ENCODE results near the gene ESRRB.

The ESRRB gene

GRCh38 chr14:76488551-76488950 lies 112.6 kb downstream of the ESRRB start:
- H3K27ac ChIP-seq: no peak overlapping the region
- no peak overlapping the region for H3K4me3 ChIP-seq

GRCh38 chr14:76489667-76490066 lies 113.7 kb downstream of the ESRRB start:
- H3K4me3 ChIP-seq: no peak overlapping the region

GRCh38 chr14:76490111-76490510 lies 114.2 kb downstream of the ESRRB start:
- H3K27ac ChIP-seq: no peak overlapping the region
- H3K4me3 ChIP-seq: no peak overlapping the region

More at GRCh38 chr14:76489667-76490066, 113.7 kb downstream of the ESRRB start:
- H3K27ac ChIP-seq: no peak overlapping the region

GRCh38 chr14:76490735-76491134 lies 114.8 kb downstream of the ESRRB start:
- Histone ChIP-seq H3K27ac (no peak overlapping the region), H3K4me3 (no peak overlapping the region)

GRCh38 chr14:76491172-76491930 lies 115.4 kb downstream of the ESRRB start:
- Histone ChIP-seq H3K4me3 (no peak overlapping the region), H3K27ac (no peak overlapping the region)

- Histone ChIP-seq H3K27ac (no peak overlapping the region), H3K4me3 (no peak overlapping the region)
Measured at GRCh38 chr14:76495983-76496382, 120.0 kb downstream of the ESRRB start.

- no peak overlapping the region for H3K4me3 ChIP-seq
- no peak overlapping the region for H3K27ac ChIP-seq
Measured at GRCh38 chr14:76496595-76496994, 120.7 kb downstream of the ESRRB start.

GRCh38 chr14:76497550-76498462 lies 121.9 kb downstream of the ESRRB start:
- H3K4me3 ChIP-seq: no peak overlapping the region
- H3K27ac ChIP-seq: no peak overlapping the region

- H3K27ac ChIP-seq: no peak overlapping the region
- no peak overlapping the region for H3K4me3 ChIP-seq
Measured at GRCh38 chr14:76498463-76498935, 122.6 kb downstream of the ESRRB start.

- no peak overlapping the region for H3K4me3 ChIP-seq
Measured at GRCh38 chr14:76498976-76499375, 123.0 kb downstream of the ESRRB start.

GRCh38 chr14:76499399-76499798 lies 123.5 kb downstream of the ESRRB start:
- no peak overlapping the region for H3K27ac ChIP-seq
- H3K4me3 ChIP-seq: no peak overlapping the region

More at GRCh38 chr14:76498976-76499375, 123.0 kb downstream of the ESRRB start:
- no peak overlapping the region for H3K27ac ChIP-seq

- H3K27ac ChIP-seq: no peak overlapping the region
- no peak overlapping the region for H3K4me3 ChIP-seq
Measured at GRCh38 chr14:76500011-76500410, 124.1 kb downstream of the ESRRB start.

GRCh38 chr14:76500480-76500879 lies 124.5 kb downstream of the ESRRB start:
- no peak overlapping the region for H3K27ac ChIP-seq
- no peak overlapping the region for H3K4me3 ChIP-seq

- Histone ChIP-seq H3K27ac (no peak overlapping the region), H3K4me3 (no peak overlapping the region)
Measured at GRCh38 chr14:76501156-76501720, 125.3 kb downstream of the ESRRB start.

- Histone ChIP-seq H3K4me3 (no peak overlapping the region), H3K27ac (no peak overlapping the region)
Measured at GRCh38 chr14:76502219-76502618, 126.3 kb downstream of the ESRRB start.

- no peak overlapping the region for H3K27ac ChIP-seq
- no peak overlapping the region for H3K4me3 ChIP-seq
Measured at GRCh38 chr14:76502638-76503037, 126.7 kb downstream of the ESRRB start.

- Histone ChIP-seq H3K4me3 (no peak overlapping the region), H3K27ac (no peak overlapping the region)
Measured at GRCh38 chr14:76509311-76509710, 133.4 kb downstream of the ESRRB start.

- H3K27ac ChIP-seq: no peak overlapping the region
- no peak overlapping the region for H3K4me3 ChIP-seq
Measured at GRCh38 chr14:76510181-76510580, 134.2 kb downstream of the ESRRB start.

- no peak overlapping the region for H3K27ac ChIP-seq
- H3K4me3 ChIP-seq: no peak overlapping the region
Measured at GRCh38 chr14:76514213-76514998, 138.5 kb downstream of the ESRRB start.

- H3K27ac ChIP-seq: no peak overlapping the region
- no peak overlapping the region for H3K4me3 ChIP-seq
Measured at GRCh38 chr14:76516884-76517283, 140.9 kb downstream of the ESRRB start.

Measured in skin epidermis (tissue), 12 donors.